Measurements from ENCODE around the gene FGF7. TPM values are rescaled to one million over a fixed set of nuclear protein-coding genes. Genes with fewer than 3 reads are reported as not detected.

The FGF7 gene
- total RNA-seq, 1 donor from 2014 or later = not detected

DNA sequence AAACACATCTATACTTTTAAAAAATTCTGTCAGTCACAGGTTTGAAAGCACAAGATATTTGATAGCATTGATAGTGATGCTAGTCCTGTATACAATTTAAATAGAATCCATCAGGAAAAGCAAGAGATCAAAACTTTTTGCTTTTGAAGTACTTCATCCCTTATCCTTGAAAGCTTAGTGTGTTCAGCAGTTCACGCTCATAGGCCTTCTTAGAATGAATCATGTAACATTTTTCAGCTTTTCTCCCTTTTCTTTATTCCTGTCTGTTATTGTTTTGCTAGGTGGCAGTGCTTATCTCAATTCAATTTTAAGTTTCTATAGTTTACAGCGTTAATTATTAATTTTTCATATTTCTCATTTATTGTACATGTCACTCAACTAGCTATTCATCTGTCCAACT is 69.1 kb downstream of the FGF7 start:
- H3K4me3 ChIP-seq (ENCODE audit: low read depth, low read length) = no peak overlapping the region
- DNase-seq (ENCODE audit: low read depth) = no peak
- TF ChIP-seq, protein P1, sequence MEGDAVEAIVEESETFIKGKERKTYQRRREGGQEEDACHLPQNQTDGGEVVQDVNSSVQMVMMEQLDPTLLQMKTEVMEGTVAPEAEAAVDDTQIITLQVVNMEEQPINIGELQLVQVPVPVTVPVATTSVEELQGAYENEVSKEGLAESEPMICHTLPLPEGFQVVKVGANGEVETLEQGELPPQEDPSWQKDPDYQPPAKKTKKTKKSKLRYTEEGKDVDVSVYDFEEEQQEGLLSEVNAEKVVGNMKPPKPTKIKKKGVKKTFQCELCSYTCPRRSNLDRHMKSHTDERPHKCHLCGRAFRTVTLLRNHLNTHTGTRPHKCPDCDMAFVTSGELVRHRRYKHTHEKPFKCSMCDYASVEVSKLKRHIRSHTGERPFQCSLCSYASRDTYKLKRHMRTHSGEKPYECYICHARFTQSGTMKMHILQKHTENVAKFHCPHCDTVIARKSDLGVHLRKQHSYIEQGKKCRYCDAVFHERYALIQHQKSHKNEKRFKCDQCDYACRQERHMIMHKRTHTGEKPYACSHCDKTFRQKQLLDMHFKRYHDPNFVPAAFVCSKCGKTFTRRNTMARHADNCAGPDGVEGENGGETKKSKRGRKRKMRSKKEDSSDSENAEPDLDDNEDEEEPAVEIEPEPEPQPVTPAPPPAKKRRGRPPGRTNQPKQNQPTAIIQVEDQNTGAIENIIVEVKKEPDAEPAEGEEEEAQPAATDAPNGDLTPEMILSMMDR (IDR thresholded peaks at IDR 0.05; ENCODE audit: insufficient read depth, low read length, poor library complexity, severe bottlenecking) = no peak
- H3K36me3 ChIP-seq (ENCODE audit: control insufficient read depth, insufficient read depth, low read length) = no peaks in the 10 kb centered on the region
- H3K27me3 ChIP-seq (ENCODE audit: control insufficient read depth, insufficient read depth, low read length) = no peaks in the 10 kb centered on the region

DNA sequence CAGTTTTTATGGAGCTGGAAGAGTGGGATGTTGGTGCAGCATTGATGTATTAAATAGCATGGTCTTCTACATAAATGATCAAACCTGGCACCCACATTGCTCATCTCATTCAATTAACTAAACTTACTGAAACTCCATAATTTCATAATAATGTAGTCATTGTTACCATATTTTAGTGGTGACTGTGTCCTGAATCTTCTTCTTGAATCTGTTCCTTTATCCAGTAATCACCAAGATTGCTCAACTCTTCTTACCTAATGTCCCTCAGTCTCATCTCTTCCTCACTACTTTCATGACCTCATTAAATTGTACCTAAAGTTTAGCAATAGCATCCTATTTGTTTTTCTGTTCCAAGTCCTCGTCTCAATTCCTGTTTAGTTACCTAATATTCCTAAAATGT is 69.8 kb downstream of the FGF7 start:
- TF ChIP-seq, protein P1 (IDR thresholded peaks at IDR 0.05; ENCODE audit: insufficient read depth, low read length, poor library complexity, severe bottlenecking) = no peak
- H3K36me3 ChIP-seq (ENCODE audit: control insufficient read depth, insufficient read depth, low read length) = no peaks in the 10 kb centered on the region
- no peaks in the 10 kb centered on the region for H3K27me3 ChIP-seq (ENCODE audit: control insufficient read depth, insufficient read depth, low read length)
- no peak for DNase-seq (ENCODE audit: low read depth)
- no peak overlapping the region for H3K4me3 ChIP-seq (ENCODE audit: low read depth, low read length)

DNA sequence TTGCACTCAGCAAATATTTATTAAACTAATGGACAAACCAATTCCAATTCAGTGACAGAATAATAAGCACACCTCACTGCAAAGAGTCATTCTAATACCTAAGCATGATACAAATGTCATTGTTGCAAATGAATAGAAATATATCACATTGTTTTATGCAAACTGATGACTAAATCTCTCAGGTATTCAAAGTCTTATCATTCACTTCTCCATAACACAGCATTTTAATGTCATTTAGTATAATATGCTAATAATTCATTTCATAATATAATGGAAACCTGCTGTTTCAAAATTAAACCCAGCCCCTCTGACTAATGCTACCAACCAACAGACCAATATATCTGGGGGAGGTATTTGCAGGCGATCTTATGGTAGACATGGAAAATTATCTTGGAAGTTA is 71.8 kb downstream of the FGF7 start:
- TF ChIP-seq, protein P1 (IDR thresholded peaks at IDR 0.05; ENCODE audit: insufficient read depth, low read length, poor library complexity, severe bottlenecking) = no peak
- no peaks in the 10 kb centered on the region for H3K36me3 ChIP-seq (ENCODE audit: control insufficient read depth, insufficient read depth, low read length)
- no peak for DNase-seq (ENCODE audit: low read depth)
- H3K27me3 ChIP-seq (ENCODE audit: control insufficient read depth, insufficient read depth, low read length) = no peaks in the 10 kb centered on the region
- H3K4me3 ChIP-seq (ENCODE audit: low read depth, low read length) = no peak overlapping the region

DNA sequence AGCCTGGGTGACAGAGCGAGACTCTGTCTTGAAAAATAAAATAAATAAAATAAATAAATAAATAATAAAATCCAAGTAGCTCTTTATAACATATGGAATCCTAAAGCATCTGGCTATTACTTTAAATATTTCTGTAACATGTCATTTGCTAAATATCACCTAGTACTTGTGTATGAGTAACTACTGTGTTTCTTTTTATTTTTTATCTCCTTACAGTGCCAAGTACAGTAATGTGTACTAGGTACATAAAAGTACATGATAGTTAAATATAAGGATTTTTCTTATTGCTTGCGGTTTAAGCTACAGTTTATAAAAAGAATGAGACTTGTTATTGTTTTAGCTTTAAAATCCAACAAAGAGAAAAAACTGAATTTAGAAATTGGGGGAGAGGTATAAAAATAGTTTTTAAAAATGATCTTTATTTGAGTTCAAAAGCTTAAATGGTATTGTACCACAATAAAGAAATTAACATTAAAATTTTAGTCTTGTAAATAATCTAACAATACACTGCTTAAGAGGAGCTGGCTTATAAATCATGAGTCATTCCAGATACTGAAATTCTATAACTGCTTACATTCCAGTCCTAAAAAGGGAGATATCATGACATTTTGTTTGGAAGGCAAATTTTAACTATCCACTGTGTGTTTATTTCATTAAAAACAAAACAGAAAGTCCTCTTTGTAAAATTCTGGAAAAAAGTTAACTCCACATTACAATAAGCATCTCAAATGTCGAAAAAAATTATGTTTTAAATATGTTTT is 73.1 kb downstream of the FGF7 start:
- Histone ChIP-seq H3K36me3 (ENCODE audit: control insufficient read depth, insufficient read depth, low read length) (no peaks in the 10 kb centered on the region), H3K27me3 (ENCODE audit: control insufficient read depth, insufficient read depth, low read length) (no peaks in the 10 kb centered on the region), H3K4me3 (ENCODE audit: low read depth, low read length) (no peak overlapping the region)
- no peak for DNase-seq (ENCODE audit: low read depth)
- TF ChIP-seq, protein P1 (IDR thresholded peaks at IDR 0.05; ENCODE audit: insufficient read depth, low read length, poor library complexity, severe bottlenecking) = no peak

DNA sequence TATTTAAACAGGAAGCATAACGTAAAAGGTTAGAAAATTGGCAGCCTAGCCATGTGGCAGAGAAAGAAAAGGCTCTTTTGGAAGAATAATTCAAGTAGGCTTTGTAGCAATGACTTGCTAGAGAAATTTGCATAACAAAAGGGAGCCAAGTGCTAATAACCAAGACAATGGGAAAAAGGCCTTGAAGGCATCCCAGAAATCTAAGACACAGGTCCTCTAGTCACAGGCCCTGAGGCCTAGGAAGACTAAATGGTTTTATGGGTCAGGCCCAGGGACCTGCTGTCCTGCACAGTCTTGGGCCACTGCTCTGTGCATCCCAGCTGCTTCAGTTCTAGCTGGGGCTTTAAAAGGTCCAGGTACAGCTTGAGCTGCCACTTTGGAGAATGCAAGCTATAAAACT is 78.5 kb downstream of the FGF7 start:
- no peak for DNase-seq (ENCODE audit: low read depth)
- Histone ChIP-seq H3K4me3 (ENCODE audit: low read depth, low read length) (no peak overlapping the region), H3K36me3 (ENCODE audit: control insufficient read depth, insufficient read depth, low read length) (no peaks in the 10 kb centered on the region), H3K27me3 (ENCODE audit: control insufficient read depth, insufficient read depth, low read length) (no peaks in the 10 kb centered on the region)
- TF ChIP-seq, protein P1 (IDR thresholded peaks at IDR 0.05; ENCODE audit: insufficient read depth, low read length, poor library complexity, severe bottlenecking) = no peak

DNA sequence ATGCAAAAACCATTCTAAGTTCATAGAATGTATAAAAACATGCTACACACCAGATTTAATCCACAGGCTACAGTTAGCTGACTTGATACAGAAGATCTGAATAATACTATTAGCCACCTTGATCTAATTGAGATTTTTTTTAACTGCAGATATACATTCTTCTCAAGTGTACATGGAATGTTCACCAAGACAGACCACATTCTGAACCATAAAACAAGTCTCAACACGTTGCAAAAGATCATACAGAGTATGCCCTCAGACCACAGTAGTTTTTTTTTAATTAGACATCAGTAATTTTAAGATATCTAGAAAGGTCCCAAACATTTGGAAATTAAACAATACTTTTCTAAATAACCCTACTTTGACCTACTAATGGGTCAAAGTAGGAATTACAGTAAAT is 83.3 kb downstream of the FGF7 start:
- no peak for DNase-seq (ENCODE audit: low read depth)
- no peaks in the 10 kb centered on the region for H3K27me3 ChIP-seq (ENCODE audit: control insufficient read depth, insufficient read depth, low read length)
- H3K4me3 ChIP-seq (ENCODE audit: low read depth, low read length) = no peak overlapping the region
- TF ChIP-seq, protein P1 (IDR thresholded peaks at IDR 0.05; ENCODE audit: insufficient read depth, low read length, poor library complexity, severe bottlenecking) = no peak
- no peaks in the 10 kb centered on the region for H3K36me3 ChIP-seq (ENCODE audit: control insufficient read depth, insufficient read depth, low read length)

Measured in kidney epithelial cell (primary cell).